Measurements from ENCODE around the gene KCTD16. TPM values are rescaled to one million over a fixed set of nuclear protein-coding genes. Genes with fewer than 3 reads are reported as not detected.

KCTD16 gene
- total RNA-seq, 1 experiment from 2014 or later, result 0.08 TPM

DNA sequence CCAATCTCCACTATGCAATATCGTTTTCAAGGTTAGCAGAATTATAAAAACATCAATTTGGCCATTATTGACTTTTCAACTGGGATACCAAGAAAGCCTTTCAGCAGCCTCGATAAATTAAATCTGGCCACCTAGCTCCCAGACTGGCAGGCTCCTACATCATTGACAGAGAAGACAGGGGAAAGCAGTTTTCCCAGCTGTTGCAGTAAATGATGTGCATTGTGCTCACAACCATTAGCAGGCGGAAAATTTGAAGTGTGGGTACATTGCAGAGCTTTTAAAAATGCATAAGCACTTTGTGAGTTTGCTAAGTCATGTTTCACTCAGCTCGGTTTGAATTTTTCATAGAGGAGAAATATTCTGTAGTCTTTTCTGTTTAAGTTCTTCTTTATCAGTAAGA is 297.9 kb downstream of the KCTD16 start:
- no peak overlapping the region for H3K27ac ChIP-seq (ENCODE audit: low read length)
- POLR2A ChIA-PET, result no interaction called here
- H3K4me1 ChIP-seq (ENCODE audit: control insufficient read depth, insufficient read depth, low read length), result no peaks in the 10 kb centered on the region
- H3K9me3 ChIP-seq (ENCODE audit: control insufficient read depth, insufficient read depth, low read depth, low read length), result no peaks in the 10 kb centered on the region
- intact Hi-C loops (cut with micrococcal nuclease; ENCODE audit: unreplicated experiment) (no loop called here), in situ Hi-C loops (cut with HindIII; ENCODE audit: low pct_unique_long_range_greater_than_20kb, low sequenced_read_pairs) (no loop called here)
- TF ChIP-seq POLR2AphosphoS5 (IDR thresholded peaks at IDR 0.05; ENCODE audit: low read depth, low read length) (no peak), TCF7L2 (IDR thresholded peaks at IDR 0.05; ENCODE audit: low read depth, low read length) (no peak), SIN3A (IDR thresholded peaks at IDR 0.05; ENCODE audit: borderline replicate concordance, insufficient read depth, low read depth, low read length) (no peak), REST (IDR thresholded peaks at IDR 0.05; ENCODE audit: insufficient read depth in 1 of 2, low read depth in 2 of 2, low read length in 1 of 2) (no peak)
- TF ChIP-seq, protein P1, sequence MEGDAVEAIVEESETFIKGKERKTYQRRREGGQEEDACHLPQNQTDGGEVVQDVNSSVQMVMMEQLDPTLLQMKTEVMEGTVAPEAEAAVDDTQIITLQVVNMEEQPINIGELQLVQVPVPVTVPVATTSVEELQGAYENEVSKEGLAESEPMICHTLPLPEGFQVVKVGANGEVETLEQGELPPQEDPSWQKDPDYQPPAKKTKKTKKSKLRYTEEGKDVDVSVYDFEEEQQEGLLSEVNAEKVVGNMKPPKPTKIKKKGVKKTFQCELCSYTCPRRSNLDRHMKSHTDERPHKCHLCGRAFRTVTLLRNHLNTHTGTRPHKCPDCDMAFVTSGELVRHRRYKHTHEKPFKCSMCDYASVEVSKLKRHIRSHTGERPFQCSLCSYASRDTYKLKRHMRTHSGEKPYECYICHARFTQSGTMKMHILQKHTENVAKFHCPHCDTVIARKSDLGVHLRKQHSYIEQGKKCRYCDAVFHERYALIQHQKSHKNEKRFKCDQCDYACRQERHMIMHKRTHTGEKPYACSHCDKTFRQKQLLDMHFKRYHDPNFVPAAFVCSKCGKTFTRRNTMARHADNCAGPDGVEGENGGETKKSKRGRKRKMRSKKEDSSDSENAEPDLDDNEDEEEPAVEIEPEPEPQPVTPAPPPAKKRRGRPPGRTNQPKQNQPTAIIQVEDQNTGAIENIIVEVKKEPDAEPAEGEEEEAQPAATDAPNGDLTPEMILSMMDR (IDR thresholded peaks at IDR 0.05), result no peak
- ATAC-seq (no peak), DNase-seq (ENCODE audit: low read depth, low spot score) (no peak)
- H3K27me3 ChIP-seq (ENCODE audit: control insufficient read depth, insufficient read depth, low read length), result no peaks in the 10 kb centered on the region
- no TSS peak for BruUV-seq (replicated peaks)
- CTCF ChIA-PET, result no interaction called here
- no peaks in the 10 kb centered on the region for H3K36me3 ChIP-seq (ENCODE audit: control insufficient read depth, insufficient read depth, low read length)
- no peak overlapping the region for H3K4me3 ChIP-seq (ENCODE audit: low read depth in 2 of 2, low read length in 2 of 2)

DNA sequence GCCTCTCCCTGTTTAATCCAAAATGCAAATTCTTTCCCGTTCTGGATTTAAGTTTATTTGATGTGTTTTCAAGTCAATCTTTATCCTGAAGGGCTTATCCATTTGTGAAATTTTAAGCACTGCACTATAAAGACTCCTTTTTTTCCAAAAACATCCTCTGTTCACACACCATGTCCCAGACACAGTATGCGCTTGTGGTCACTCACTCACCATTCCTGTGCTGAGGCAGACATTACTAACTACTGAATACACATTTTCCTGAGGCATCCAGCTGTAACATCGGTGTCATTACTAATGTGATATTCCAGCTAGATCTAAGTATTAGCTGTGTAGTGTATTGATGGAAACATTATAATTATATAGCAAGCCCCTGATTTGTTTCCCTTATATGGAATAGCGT is 298.4 kb downstream of the KCTD16 start:
- Histone ChIP-seq H3K4me1 (ENCODE audit: control insufficient read depth, insufficient read depth, low read length) (no peaks in the 10 kb centered on the region), H3K9me3 (ENCODE audit: control insufficient read depth, insufficient read depth, low read depth, low read length) (no peaks in the 10 kb centered on the region), H3K36me3 (ENCODE audit: control insufficient read depth, insufficient read depth, low read length) (no peaks in the 10 kb centered on the region), H3K27ac (ENCODE audit: low read length) (no peak overlapping the region), H3K4me3 (ENCODE audit: low read depth in 2 of 2, low read length in 2 of 2) (no peak overlapping the region), H3K27me3 (ENCODE audit: control insufficient read depth, insufficient read depth, low read length) (no peaks in the 10 kb centered on the region)
- ChIA-PET POLR2A (no interaction called here), CTCF (no interaction called here)
- no peak for TF ChIP-seq POLR2AphosphoS5 (IDR thresholded peaks at IDR 0.05; ENCODE audit: low read depth, low read length)
- no peak for TF ChIP-seq TCF7L2 (IDR thresholded peaks at IDR 0.05; ENCODE audit: low read depth, low read length)
- TF ChIP-seq, protein P1 (IDR thresholded peaks at IDR 0.05), result no peak
- no peak for TF ChIP-seq SIN3A (IDR thresholded peaks at IDR 0.05; ENCODE audit: borderline replicate concordance, insufficient read depth, low read depth, low read length)
- no peak for TF ChIP-seq REST (IDR thresholded peaks at IDR 0.05; ENCODE audit: insufficient read depth in 1 of 2, low read depth in 2 of 2, low read length in 1 of 2)
- in situ Hi-C loops (cut with HindIII; ENCODE audit: low pct_unique_long_range_greater_than_20kb, low sequenced_read_pairs) (no loop called here), intact Hi-C loops (cut with micrococcal nuclease; ENCODE audit: unreplicated experiment) (no loop called here)
- ATAC-seq (no peak), DNase-seq (ENCODE audit: low read depth, low spot score) (no peak)
- BruUV-seq (replicated peaks), result no TSS peak

Data from Panc1 (cell line).